Natural killer cell (primary cell): ENCODE results near the gene MUC5B. TPM values are rescaled to one million over a fixed set of nuclear protein-coding genes. Genes with fewer than 3 reads are reported as not detected.
A peak's percentile ranks its signal among the peaks of the same experiment; 100 is the strongest.

Experiments used
- ATAC-seq, 3 donors: fragments of 150-1000 bp in 2 of 3; fragments of 200-7000 bp in 1 of 3; cut with Tn5 transposase; 1 replicate in 1 of 3; 2 replicates in 2 of 3; pipeline ENCODE4 v1.10.0; 2021; ENCODE audit warnings: mild to moderate bottlenecking in 2 of 3, moderate library complexity in 2 of 3
- DNase-seq, 2 donors: peaks; one replicate each; pipeline versions ENCODE4 v3.0.0 to v3.0.0-alpha.2; 2013 to 2021; ENCODE audit warnings: mixed read lengths in 1 of 2
- H3K27ac ChIP-seq: one replicate; pipeline ENCODE4 v1.5.1; 2013; ENCODE audit warnings: mild to moderate bottlenecking, low read length
- H3K27me3 ChIP-seq: one replicate; pipeline ENCODE4 v1.6.1; 2013; ENCODE audit warnings: low read length; ENCODE audit not compliant: control insufficient read depth, insufficient read depth
- H3K36me3 ChIP-seq: one replicate; pipeline ENCODE4 v1.6.1; 2013; ENCODE audit warnings: low read length; ENCODE audit not compliant: control insufficient read depth, insufficient read depth
- H3K4me1 ChIP-seq: one replicate; pipeline ENCODE4 v1.6.1; 2013; ENCODE audit warnings: low read length; ENCODE audit not compliant: control insufficient read depth, insufficient read depth
- H3K4me3 ChIP-seq: one replicate; pipeline ENCODE4 v1.5.1; 2013; ENCODE audit warnings: low read length
- H3K9me3 ChIP-seq: one replicate; pipeline ENCODE4 v1.6.1; 2013; ENCODE audit warnings: low read length; ENCODE audit not compliant: control insufficient read depth, insufficient read depth
- H3K27ac Mint-ChIP-seq, 2 donors: one replicate each; pipeline ENCODE4 v1.8.0; 2022; ENCODE audit warnings: mild to moderate bottlenecking in 2 of 2, mixed read lengths in 2 of 2, moderate library complexity in 1 of 2
- H3K27me3 Mint-ChIP-seq, 2 donors: one replicate each; pipeline ENCODE4 v1.8.0; 2022; ENCODE audit warnings: low read depth in 2 of 2, mixed read lengths in 2 of 2
- H3K36me3 Mint-ChIP-seq: one replicate; pipeline ENCODE4 v1.8.0; 2022; ENCODE audit warnings: mixed read lengths
- H3K4me1 Mint-ChIP-seq, 2 donors: one replicate each; pipeline ENCODE4 v1.8.0; 2022; ENCODE audit warnings: mixed read lengths in 2 of 2
- H3K4me3 Mint-ChIP-seq: one replicate; pipeline ENCODE4 v1.8.0; 2022; ENCODE audit warnings: mild to moderate bottlenecking, moderate library complexity, mixed read lengths
- H3K9me3 Mint-ChIP-seq, 2 donors: one replicate each; pipeline ENCODE4 v1.8.0; 2022; ENCODE audit warnings: mixed read lengths in 2 of 2
- CTCF ChIP-seq: fragments of 200-600 bp; IDR thresholded peaks from one replicate; pipeline ENCODE4 v1.8.0; 2022; ENCODE audit warnings: antibody characterized with exemption
- WGBS: methylation state at CpG from one replicate; pipeline ENCODE4 v1.1.7; 2013; ENCODE audit warnings: missing lambda C conversion rate; ENCODE audit not compliant: insufficient coverage; 5-methylcytosine and 5-hydroxymethylcytosine counted together
- intact Hi-C: fragments of 100-400 bp; cut with micrococcal nuclease; formaldehyde crosslinking; loops from one replicate; pipeline ENCODE4 v1.14.2; 2022
- total RNA-seq, 4 donors: library from RNA; stranded (reverse); fragments of 120-200 nt in 1 of 4; gene quantifications; one replicate each; pipeline versions ENCODE4 v1.2.3 to v1.2.4, GENCODE V29; 2013 to 2022

MUC5B gene
- total RNA-seq, 3 donors from 2014 or later (not counting 1 experiment from before 2014, with no cell fraction given): not detected

GRCh38 chr11:1292644-1293618 lies 70.1 kb downstream of the MUC5B start:
- TF ChIP-seq CTCF: no peak
- no peaks in the 10 kb centered on the region for H3K27me3 Mint-ChIP-seq
- ATAC-seq: no peak
- H3K4me1 ChIP-seq: no peaks in the 10 kb centered on the region
- intact Hi-C loops: no loop called here
- no peaks in the 10 kb centered on the region for H3K9me3 Mint-ChIP-seq
- no peaks in the 10 kb centered on the region for H3K9me3 ChIP-seq
- no peak overlapping the region for H3K4me3 ChIP-seq
- peak overlapping the region in 1 of 2 donors; percentile 25 for H3K27ac Mint-ChIP-seq
- no peak for DNase-seq
- no peak overlapping the region for H3K4me3 Mint-ChIP-seq
- no peaks in the 10 kb centered on the region for H3K36me3 Mint-ChIP-seq
- H3K27ac ChIP-seq: no peak overlapping the region
- WGBS: 95% methylated on average over 43 of the region's 43 CpGs
- no peaks in the 10 kb centered on the region for H3K27me3 ChIP-seq
- peaks cover 37% of the 10 kb centered on the region for H3K36me3 ChIP-seq
- peaks cover 10 to 13% of the 10 kb centered on the region in 2 donors for H3K4me1 Mint-ChIP-seq

GRCh38 chr11:1293619-1294015 lies 70.8 kb downstream of the MUC5B start:
- DNase-seq (peak in 1 of 2 donors; percentile 38), ATAC-seq (peak; percentile 46 to 65 (median 48))
- no peaks in the 10 kb centered on the region for H3K36me3 Mint-ChIP-seq
- no peak for TF ChIP-seq CTCF
- Histone ChIP-seq H3K4me3 (no peak overlapping the region), H3K27ac (no peak overlapping the region), H3K9me3 (no peaks in the 10 kb centered on the region), H3K4me1 (no peaks in the 10 kb centered on the region), H3K27me3 (no peaks in the 10 kb centered on the region), H3K36me3 (peaks cover 32% of the 10 kb centered on the region)
- no peaks in the 10 kb centered on the region for H3K27me3 Mint-ChIP-seq
- WGBS: 93% methylated on average over 13 of the region's 13 CpGs
- intact Hi-C loops: no loop called here
- no peak overlapping the region for H3K4me3 Mint-ChIP-seq
- H3K4me1 Mint-ChIP-seq: peaks cover 13 to 18% of the 10 kb centered on the region in 2 donors
- H3K27ac Mint-ChIP-seq: no peak overlapping the region
- H3K9me3 Mint-ChIP-seq: no peaks in the 10 kb centered on the region

GRCh38 chr11:1295086-1295485 lies 72.2 kb downstream of the MUC5B start:
- H3K9me3 Mint-ChIP-seq: no peaks in the 10 kb centered on the region
- H3K36me3 ChIP-seq: peaks cover 18% of the 10 kb centered on the region
- intact Hi-C loops: no loop called here
- no peak overlapping the region for H3K27ac ChIP-seq
- H3K4me1 ChIP-seq: no peaks in the 10 kb centered on the region
- ATAC-seq: no peak
- no peak for TF ChIP-seq CTCF
- H3K36me3 Mint-ChIP-seq: no peaks in the 10 kb centered on the region
- no peak for DNase-seq
- no peak overlapping the region for H3K4me3 Mint-ChIP-seq
- H3K4me1 Mint-ChIP-seq: peaks cover 20 to 22% of the 10 kb centered on the region in 2 donors
- no peaks in the 10 kb centered on the region for H3K27me3 ChIP-seq
- no peaks in the 10 kb centered on the region for H3K9me3 ChIP-seq
- no peaks in the 10 kb centered on the region for H3K27me3 Mint-ChIP-seq
- WGBS: 75% methylated on average over 22 of the region's 22 CpGs
- H3K27ac Mint-ChIP-seq: no peak overlapping the region
- H3K4me3 ChIP-seq: no peak overlapping the region
